Suprapubic skin (tissue), 4 donors: Measurements from ENCODE around the gene PEAR1. TPM values are rescaled to one million over a fixed set of nuclear protein-coding genes. Genes with fewer than 3 reads are reported as not detected.

Experiments used
- DNase-seq, 2 donors: peaks; one replicate each; pipeline ENCODE4 v3.0.0-alpha.2; 2019; ENCODE audit warnings: low spot score in 2 of 2
- H3K27ac ChIP-seq: fragments of 200-600 bp; sonication (generic); one replicate; pipeline ENCODE4 v1.5.1; 2019
- H3K27me3 ChIP-seq: fragments of 200-600 bp; sonication (generic); one replicate; pipeline ENCODE4 v1.5.1; 2019
- H3K36me3 ChIP-seq: fragments of 200-600 bp; sonication (generic); one replicate; pipeline ENCODE4 v1.5.1; 2019
- H3K4me1 ChIP-seq: fragments of 200-600 bp; sonication (generic); one replicate; pipeline ENCODE4 v1.5.1; 2019
- H3K4me3 ChIP-seq: fragments of 200-600 bp; sonication (generic); one replicate; pipeline ENCODE4 v1.5.1; 2019; ENCODE audit warnings: mild to moderate bottlenecking
- H3K9me3 ChIP-seq: fragments of 200-600 bp; sonication (generic); one replicate; pipeline ENCODE4 v1.5.1; 2019
- EP300 ChIP-seq: sonication (generic); formaldehyde crosslinking; IDR thresholded peaks from one replicate; pipeline ENCODE4 v1.6.1; 2017; ENCODE audit warnings: antibody characterized with exemption
- POLR2A ChIP-seq, 2 donors: fragments of 450-650 bp; IDR thresholded peaks; one replicate each; pipeline ENCODE4 v1.6.1; 2017; ENCODE audit warnings: antibody characterized with exemption in 2 of 2, mild to moderate bottlenecking in 2 of 2, moderate library complexity in 2 of 2
- POLR2AphosphoS5 ChIP-seq, 3 donors: sonication (generic); formaldehyde crosslinking; IDR thresholded peaks; one replicate each; pipeline ENCODE4 v1.6.1; 2017; ENCODE audit warnings: antibody characterized with exemption in 3 of 3
- WGBS: methylation state at CpG from one replicate; pipeline ENCODE4 v1.1.5; 2018; 5-methylcytosine and 5-hydroxymethylcytosine counted together
- total RNA-seq, 4 donors: library from RNA; depleted of rRNA; stranded (reverse); fragments of >200 nt; gene quantifications; one replicate each; pipeline ENCODE4 v1.1.0, GENCODE V29; 2016
- TF ChIP-seq, protein P1 (sequence below), 2 donors: fragments of 200-600 bp in 1 of 2; fragments of 450-650 bp in 1 of 2; sonication (generic) in 1 of 2; IDR thresholded peaks; one replicate each; pipeline ENCODE4 v1.5.1; 2016 to 2019; ENCODE audit warnings: antibody characterized with exemption in 2 of 2, mild to moderate bottlenecking in 1 of 2, moderate library complexity in 1 of 2

Gene PEAR1
- total RNA-seq, 4 donors from 2014 or later = 2.4 to 5.7 (median 3.8) TPM

DNA sequence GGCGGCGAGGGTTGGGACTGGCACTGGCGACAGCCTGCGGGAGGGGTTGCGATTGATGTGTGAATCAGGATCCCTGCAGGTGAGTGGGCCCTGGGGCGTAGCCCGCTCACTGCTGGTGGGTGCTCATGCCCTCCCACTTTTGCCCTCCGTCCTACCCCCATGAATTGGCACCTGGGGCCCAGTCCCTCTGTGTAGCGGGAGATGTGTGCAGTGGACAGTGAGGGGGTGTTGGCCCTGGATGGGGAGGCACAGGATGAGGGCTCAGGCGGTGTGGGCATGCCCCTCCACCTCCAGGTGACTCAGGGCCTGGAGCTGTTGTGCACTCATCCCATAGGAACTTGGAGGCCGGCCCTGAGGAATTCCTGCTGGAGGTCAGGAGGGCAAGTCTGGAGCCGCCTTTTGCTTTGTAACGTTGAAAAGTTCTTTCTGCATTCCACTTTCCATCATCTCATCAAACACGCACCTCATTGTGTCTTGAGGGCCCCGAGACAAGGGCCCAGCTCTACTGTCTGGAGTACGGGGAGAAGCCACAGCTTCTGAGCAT is 3.0 kb downstream of the PEAR1 start:
- TF ChIP-seq POLR2AphosphoS5 (IDR thresholded peaks at IDR 0.05) = no peak
- TF ChIP-seq EP300 = no peak
- TF ChIP-seq POLR2A (IDR thresholded peaks at IDR 0.05) = no peak
- TF ChIP-seq, protein P1, sequence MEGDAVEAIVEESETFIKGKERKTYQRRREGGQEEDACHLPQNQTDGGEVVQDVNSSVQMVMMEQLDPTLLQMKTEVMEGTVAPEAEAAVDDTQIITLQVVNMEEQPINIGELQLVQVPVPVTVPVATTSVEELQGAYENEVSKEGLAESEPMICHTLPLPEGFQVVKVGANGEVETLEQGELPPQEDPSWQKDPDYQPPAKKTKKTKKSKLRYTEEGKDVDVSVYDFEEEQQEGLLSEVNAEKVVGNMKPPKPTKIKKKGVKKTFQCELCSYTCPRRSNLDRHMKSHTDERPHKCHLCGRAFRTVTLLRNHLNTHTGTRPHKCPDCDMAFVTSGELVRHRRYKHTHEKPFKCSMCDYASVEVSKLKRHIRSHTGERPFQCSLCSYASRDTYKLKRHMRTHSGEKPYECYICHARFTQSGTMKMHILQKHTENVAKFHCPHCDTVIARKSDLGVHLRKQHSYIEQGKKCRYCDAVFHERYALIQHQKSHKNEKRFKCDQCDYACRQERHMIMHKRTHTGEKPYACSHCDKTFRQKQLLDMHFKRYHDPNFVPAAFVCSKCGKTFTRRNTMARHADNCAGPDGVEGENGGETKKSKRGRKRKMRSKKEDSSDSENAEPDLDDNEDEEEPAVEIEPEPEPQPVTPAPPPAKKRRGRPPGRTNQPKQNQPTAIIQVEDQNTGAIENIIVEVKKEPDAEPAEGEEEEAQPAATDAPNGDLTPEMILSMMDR (IDR thresholded peaks at IDR 0.05) = no peak
- Histone ChIP-seq H3K4me1 (peaks cover 45% of the 10 kb centered on the region), H3K27me3 (peaks cover 16% of the 10 kb centered on the region), H3K9me3 (no peaks in the 10 kb centered on the region), H3K4me3 (no peak overlapping the region), H3K27ac (no peak overlapping the region), H3K36me3 (no peaks in the 10 kb centered on the region)
- DNase-seq = no peak
- WGBS = 75% methylated on average over 15 of the region's 16 CpGs

DNA sequence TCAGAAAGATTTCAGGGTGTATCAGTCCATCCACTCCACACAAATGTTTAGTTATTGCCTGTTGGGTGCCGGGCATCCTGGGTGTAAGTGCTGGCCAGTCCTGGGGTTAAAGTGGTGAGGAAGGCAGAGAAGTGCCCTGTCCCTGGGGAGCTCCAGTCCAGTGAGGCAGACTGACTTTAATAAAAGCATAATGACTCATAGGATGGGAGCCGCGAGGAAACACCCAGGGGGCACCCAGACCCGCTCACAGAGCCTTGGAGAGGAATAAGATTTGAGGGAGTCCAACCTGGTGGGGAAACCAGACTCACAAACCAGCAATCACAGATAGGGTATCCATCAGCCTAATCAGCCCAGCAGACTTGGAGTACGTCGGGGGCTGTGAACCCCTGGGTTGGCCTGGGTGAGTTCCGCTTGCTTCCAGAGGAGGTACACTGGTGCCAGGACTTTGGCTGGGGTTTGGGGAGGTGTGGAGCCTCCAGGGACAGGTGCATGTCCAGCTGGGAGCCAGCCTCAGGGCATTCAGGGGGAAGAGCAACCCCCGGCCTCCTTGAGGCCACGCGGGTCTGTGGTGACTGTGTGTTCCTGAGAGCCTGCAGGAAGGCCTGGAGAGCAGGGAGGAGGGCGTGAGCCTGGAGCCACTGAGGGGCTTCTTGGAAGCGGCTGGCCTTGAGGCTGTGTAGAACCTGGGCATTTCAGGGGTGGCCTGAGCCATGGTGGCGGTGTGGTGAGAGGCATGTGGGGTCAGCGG is 3.7 kb downstream of the PEAR1 start:
- no peak for DNase-seq
- peaks cover 16% of the 10 kb centered on the region for H3K27me3 ChIP-seq
- H3K4me1 ChIP-seq = peaks cover 42% of the 10 kb centered on the region
- whole genome bisulfite sequencing = 86% methylated on average over 6 of the region's 14 CpGs
- peak overlapping the region; percentile 5 for H3K4me3 ChIP-seq
- TF ChIP-seq POLR2AphosphoS5 (IDR thresholded peaks at IDR 0.05) = no peak
- TF ChIP-seq EP300 = no peak
- TF ChIP-seq, protein P1 (IDR thresholded peaks at IDR 0.05) = no peak
- TF ChIP-seq POLR2A (IDR thresholded peaks at IDR 0.05) = no peak
- peak overlapping the region; percentile 39 for H3K27ac ChIP-seq
- no peaks in the 10 kb centered on the region for H3K9me3 ChIP-seq
- no peaks in the 10 kb centered on the region for H3K36me3 ChIP-seq

DNA sequence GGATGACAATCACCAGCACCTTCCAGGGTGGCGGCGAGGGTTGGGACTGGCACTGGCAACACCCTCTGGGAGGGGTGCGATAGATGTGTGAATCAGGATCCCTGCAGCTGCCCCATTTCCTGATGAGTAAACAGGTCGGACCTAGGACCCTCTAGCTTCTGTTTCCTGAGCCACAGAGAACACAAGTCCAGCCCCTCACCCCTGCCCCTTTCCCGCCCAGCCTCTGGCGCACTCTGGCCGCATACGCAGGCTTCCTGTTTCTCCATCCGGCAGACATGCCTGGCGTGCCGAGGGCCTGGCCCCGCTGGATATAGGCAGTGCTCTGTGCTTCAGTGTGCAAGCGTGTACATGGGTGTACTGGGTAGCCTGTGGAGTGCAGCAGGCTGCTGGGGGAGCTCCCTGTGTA is 4.6 kb downstream of the PEAR1 start:
- H3K4me3 ChIP-seq = peak overlapping the region; percentile 5
- peak overlapping the region; percentile 39 for H3K27ac ChIP-seq
- 12% methylated on average over 4 of the region's 13 CpGs for WGBS
- peaks cover 33% of the 10 kb centered on the region for H3K4me1 ChIP-seq
- DNase-seq = no peak
- no peak for TF ChIP-seq POLR2A (IDR thresholded peaks at IDR 0.05)
- no peak for TF ChIP-seq EP300
- peaks cover 16% of the 10 kb centered on the region for H3K27me3 ChIP-seq
- no peaks in the 10 kb centered on the region for H3K36me3 ChIP-seq
- no peaks in the 10 kb centered on the region for H3K9me3 ChIP-seq

DNA sequence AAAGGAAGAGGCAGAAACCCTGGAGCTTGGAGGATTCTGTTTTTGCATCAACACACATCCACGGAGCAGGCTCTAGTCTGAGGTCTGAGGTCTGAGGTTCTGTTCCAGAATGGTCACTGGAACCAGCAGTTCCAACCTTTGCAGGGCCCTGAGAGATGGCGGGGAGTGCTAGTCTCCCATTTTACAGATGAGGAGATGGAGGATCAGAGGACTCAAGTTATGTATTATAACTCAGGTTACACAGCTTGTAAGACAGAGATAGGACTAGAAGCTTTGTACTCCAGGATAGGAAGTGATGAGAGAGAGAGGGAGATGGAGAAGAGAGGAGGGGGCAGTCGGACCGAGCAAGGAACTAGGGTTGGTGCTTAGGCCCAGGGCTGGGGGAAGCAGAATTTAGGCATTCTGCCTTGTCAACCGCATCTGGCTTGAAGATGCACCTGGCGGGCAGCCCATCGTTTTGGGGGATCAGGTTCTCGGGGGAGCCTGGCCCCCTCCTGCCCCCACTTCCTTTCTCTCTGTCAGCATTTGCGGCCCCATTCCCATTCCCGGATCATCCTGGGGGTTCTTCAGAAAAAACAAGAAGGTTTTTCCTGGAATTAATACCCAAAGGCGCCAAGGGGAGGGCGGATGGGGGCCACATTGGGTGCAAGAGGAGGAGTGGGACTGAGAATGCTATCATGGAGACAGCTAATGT is 5.6 kb downstream of the PEAR1 start:
- no peaks in the 10 kb centered on the region for H3K36me3 ChIP-seq
- peak overlapping the region; percentile 39 for H3K27ac ChIP-seq
- H3K4me1 ChIP-seq = peaks cover 29% of the 10 kb centered on the region
- no peak for DNase-seq
- peaks cover 7% of the 10 kb centered on the region for H3K27me3 ChIP-seq
- 74% methylated on average over 12 of the region's 12 CpGs for WGBS
- TF ChIP-seq, protein P1 (IDR thresholded peaks at IDR 0.05) = no peak
- no peak for TF ChIP-seq POLR2AphosphoS5 (IDR thresholded peaks at IDR 0.05)
- no peak for TF ChIP-seq POLR2A (IDR thresholded peaks at IDR 0.05)
- no peak for TF ChIP-seq EP300
- no peaks in the 10 kb centered on the region for H3K9me3 ChIP-seq
- H3K4me3 ChIP-seq = no peak overlapping the region

DNA sequence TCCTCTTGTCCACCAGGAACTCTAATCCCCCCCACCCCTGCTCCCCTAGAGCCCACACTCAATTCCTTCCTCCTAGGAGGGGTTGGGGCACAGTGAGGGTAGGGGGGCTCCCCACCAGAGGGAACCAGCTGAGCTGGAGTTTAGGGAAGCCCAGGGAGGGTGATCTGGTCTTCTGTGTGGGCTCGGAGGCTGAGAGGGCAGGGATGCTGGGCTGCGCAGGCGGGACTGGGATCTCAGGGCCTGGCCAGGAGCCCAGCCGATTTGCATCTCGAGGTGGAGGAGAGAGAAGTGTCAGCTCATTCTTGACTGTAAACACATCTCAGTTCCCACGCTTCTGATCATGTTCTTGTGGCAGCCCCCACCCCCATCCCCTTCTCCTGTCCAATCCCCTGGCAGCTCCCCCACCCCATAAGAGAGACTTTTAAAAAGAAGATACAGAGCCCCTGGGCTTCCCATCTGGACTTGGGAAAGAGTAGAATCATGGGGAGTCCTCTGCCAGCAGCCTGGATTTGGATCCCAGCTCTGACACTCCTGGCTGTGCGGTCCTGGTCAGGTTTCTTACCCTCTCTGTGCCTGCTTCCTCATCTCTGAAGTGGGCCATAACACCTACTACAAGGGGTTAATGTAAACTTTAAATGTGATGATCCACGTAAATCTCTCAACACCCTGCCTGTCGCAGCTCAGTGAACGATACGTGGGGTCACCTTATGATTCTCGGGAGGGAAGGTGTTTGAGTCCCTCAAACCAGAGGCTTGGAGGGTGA is 6.6 kb downstream of the PEAR1 start:
- Histone ChIP-seq H3K4me3 (no peak overlapping the region), H3K4me1 (peaks cover 29% of the 10 kb centered on the region), H3K27me3 (peaks cover 7% of the 10 kb centered on the region), H3K27ac (no peak overlapping the region), H3K9me3 (no peaks in the 10 kb centered on the region), H3K36me3 (no peaks in the 10 kb centered on the region)
- DNase-seq = no peak
- 72% methylated on average over 7 of the region's 12 CpGs for WGBS
- TF ChIP-seq, protein P1 (IDR thresholded peaks at IDR 0.05) = no peak
- TF ChIP-seq POLR2A (IDR thresholded peaks at IDR 0.05) (no peak), POLR2AphosphoS5 (IDR thresholded peaks at IDR 0.05) (no peak), EP300 (no peak)
